Measurements from ENCODE around the gene TP53BP2.

The TP53BP2 gene

DNA sequence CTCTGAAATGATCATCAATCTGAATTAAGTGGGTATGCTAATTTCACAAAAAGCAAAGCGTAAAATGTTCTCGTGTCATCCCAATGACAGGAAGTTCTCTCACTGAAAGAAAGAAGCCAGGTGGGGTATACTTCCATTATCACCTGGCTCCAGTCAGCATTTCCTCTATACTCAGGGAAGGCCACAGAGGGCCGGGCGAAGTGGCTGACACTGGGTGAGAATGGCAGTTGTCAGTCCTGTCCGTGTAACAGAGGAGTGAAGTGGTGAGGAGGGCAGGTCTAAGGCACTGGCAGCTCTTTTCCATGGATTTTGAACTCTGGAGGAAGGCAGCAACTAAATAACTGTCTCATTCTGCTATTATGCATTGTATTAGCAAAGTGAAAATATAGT is 73.0 kb downstream of the TP53BP2 start:
- TF ChIP-seq, protein P1, sequence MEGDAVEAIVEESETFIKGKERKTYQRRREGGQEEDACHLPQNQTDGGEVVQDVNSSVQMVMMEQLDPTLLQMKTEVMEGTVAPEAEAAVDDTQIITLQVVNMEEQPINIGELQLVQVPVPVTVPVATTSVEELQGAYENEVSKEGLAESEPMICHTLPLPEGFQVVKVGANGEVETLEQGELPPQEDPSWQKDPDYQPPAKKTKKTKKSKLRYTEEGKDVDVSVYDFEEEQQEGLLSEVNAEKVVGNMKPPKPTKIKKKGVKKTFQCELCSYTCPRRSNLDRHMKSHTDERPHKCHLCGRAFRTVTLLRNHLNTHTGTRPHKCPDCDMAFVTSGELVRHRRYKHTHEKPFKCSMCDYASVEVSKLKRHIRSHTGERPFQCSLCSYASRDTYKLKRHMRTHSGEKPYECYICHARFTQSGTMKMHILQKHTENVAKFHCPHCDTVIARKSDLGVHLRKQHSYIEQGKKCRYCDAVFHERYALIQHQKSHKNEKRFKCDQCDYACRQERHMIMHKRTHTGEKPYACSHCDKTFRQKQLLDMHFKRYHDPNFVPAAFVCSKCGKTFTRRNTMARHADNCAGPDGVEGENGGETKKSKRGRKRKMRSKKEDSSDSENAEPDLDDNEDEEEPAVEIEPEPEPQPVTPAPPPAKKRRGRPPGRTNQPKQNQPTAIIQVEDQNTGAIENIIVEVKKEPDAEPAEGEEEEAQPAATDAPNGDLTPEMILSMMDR (IDR thresholded peaks at IDR 0.05; ENCODE audit: borderline replicate concordance, insufficient read depth, low read depth, low read length), result no peak
- no peak overlapping the region for H3K4me3 ChIP-seq (ENCODE audit: low read depth, low read length)

DNA sequence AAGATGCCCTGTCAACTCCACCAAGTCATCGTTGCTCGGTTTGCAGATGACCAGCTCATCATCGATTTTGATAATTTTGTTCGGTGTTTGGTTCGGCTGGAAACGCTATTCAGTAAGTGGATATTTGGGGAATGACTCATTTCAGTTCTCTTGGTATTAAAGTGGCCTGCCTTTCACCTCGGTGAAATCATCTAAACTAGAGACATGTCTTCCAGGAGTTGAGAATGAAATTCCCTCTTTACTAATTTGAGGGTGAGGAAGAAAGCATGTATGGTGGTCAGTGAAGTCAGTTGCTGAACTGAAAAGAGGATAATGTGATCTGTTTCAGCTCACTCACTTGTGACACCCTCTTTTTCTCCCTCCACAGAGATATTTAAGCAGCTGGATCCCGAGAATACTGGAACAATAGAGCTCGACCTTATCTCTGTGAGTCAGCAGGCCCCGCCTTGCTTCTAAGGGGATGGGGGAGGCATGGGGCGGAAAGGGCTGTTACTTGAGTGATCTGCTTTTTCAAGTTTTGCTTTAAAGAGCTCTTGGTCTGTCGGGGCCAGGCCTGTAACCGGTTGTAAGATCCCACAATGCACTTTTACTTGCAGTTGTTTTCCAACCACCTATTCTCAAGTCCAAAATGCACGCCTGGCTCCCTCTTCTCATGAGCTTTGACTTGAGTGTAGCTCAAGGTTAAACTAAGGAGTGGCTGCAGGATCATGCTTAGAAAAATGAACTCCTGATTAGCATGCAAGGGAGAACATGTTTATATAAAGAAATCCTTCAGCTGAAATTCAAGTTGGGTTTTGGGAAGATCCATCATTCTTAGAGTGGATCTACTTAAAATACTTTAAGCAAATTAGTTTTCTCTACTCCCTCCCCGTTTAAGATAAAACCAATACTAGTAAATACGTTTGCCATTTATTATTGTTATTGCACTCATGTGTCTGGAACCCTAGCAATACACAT is 73.7 kb downstream of the TP53BP2 start:
- H3K4me3 ChIP-seq (ENCODE audit: low read depth, low read length), result no peak overlapping the region

GRCh38 chr1:223771469-223771813 is 74.3 kb downstream of the TP53BP2 start:
- no peak overlapping the region for H3K4me3 ChIP-seq (ENCODE audit: low read depth, low read length)
- TF ChIP-seq, protein P1 (IDR thresholded peaks at IDR 0.05; ENCODE audit: borderline replicate concordance, insufficient read depth, low read depth, low read length), result no peak

More for the DNA sequence above, 73.7 kb downstream of the TP53BP2 start:
- TF ChIP-seq, protein P1 (IDR thresholded peaks at IDR 0.05; ENCODE audit: borderline replicate concordance, insufficient read depth, low read depth, low read length), result no peak

DNA sequence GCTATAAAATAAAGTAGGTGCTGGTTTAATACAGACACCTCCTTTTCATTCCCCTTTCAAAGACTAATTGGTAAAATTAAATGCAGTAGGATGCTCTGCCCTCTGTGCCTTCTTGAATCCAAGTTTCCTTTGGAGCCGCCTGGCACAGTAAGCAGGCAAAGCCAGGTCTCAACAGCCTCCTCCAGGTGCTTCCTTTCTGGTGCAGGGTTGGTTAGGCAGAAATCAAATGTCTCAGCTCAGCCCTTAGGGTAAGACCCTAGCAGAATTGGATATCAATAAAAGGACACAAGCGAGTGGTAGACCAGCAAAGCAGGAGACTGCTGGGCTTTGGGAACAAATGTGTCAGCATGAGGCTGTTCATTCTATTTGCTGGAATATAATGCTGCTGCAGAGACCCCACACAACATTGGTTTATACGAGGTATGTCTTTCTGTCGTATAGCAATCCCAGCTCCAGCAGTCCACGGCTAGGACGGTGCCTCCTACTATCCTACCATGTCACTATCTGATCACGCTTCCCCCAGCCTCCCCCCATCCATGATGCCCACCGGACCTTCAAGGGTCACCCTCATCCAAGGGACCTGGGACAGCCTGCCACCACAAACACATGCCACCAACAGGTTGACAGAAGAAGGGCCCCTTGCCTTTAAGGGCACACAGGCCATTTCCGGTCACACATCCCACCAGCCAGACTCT is 75.0 kb downstream of the TP53BP2 start:
- no peak overlapping the region for H3K4me3 ChIP-seq (ENCODE audit: low read depth, low read length)
- TF ChIP-seq, protein P1 (IDR thresholded peaks at IDR 0.05; ENCODE audit: borderline replicate concordance, insufficient read depth, low read depth, low read length), result no peak

DNA sequence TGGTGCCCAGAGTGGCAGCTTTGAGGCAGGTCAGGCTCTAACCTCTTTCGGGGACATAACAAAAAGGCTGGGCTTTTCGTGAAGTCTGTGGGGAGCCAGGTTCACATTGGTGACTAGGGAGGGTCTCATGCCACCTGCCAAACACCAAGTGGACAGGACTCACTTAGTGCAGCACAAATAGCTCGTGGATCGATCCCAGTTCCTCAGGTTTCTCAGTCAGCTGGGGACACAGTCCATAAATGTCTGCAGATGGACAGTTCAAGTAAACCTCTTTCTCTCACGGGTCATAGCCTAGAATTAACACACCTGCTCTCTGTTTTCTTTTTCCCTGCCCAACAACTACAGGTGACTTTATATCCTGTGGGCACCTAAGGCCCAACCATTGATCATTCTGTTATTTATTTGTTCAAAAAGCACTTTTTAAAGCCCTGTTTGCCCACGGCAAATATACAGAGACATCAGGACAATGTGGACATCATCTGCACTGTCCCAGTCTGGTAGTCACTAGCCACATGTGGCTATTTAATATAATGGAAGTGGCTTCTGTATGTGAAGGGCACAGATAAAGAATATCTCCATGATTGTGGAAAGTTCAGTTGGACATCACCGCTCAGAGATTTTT is 79.9 kb downstream of the TP53BP2 start:
- H3K4me3 ChIP-seq (ENCODE audit: low read depth, low read length), result no peak overlapping the region
- TF ChIP-seq, protein P1 (IDR thresholded peaks at IDR 0.05; ENCODE audit: borderline replicate concordance, insufficient read depth, low read depth, low read length), result no peak

GRCh38 chr1:223765036-223765718 is 80.6 kb downstream of the TP53BP2 start:
- TF ChIP-seq, protein P1 (IDR thresholded peaks at IDR 0.05; ENCODE audit: borderline replicate concordance, insufficient read depth, low read depth, low read length), result no peak

More at GRCh38 chr1:223765036-223765718, 80.6 kb downstream of the TP53BP2 start:
- no peak overlapping the region for H3K4me3 ChIP-seq (ENCODE audit: low read depth, low read length)

All from GM12875 (cell line).